B cell (primary cell): Measurements from ENCODE around the gene NEUROD2.

Source experiments
- EZH2 ChIP-seq: IDR thresholded peaks from 2 replicates; pipeline ENCODE4 v1.6.1; 2012; ENCODE audit warnings: borderline replicate concordance, low read depth, mild to moderate bottlenecking, moderate library complexity, low read length; ENCODE audit not compliant: insufficient read depth, poor library complexity, severe bottlenecking
- TF ChIP-seq, protein P1 (sequence below): fragments of 200-600 bp; IDR thresholded peaks from one replicate; pipeline ENCODE4 v1.8.0; 2022; ENCODE audit warnings: antibody characterized with exemption, mild to moderate bottlenecking

DNA sequence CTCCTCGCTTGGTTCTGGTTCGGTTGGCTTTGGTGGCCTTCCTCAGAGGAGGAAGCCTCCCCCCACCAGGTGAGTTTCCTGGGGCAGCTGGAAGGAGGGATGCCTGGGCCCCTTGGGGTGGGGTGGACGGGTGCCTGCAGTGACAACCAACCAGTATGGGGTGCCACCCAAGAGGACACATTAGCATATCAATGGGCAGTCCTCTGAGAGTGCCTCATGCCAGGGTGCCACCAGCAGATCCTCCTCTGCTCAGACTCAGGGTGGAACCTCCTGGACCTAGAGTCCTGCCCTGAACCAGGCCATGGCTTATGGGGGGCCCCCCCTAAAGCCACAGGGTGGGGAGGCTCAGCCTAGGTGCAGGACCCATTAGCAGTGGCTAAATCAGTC is 21.8 kb upstream of the NEUROD2 start:
- no peak for TF ChIP-seq EZH2
- TF ChIP-seq, protein P1, sequence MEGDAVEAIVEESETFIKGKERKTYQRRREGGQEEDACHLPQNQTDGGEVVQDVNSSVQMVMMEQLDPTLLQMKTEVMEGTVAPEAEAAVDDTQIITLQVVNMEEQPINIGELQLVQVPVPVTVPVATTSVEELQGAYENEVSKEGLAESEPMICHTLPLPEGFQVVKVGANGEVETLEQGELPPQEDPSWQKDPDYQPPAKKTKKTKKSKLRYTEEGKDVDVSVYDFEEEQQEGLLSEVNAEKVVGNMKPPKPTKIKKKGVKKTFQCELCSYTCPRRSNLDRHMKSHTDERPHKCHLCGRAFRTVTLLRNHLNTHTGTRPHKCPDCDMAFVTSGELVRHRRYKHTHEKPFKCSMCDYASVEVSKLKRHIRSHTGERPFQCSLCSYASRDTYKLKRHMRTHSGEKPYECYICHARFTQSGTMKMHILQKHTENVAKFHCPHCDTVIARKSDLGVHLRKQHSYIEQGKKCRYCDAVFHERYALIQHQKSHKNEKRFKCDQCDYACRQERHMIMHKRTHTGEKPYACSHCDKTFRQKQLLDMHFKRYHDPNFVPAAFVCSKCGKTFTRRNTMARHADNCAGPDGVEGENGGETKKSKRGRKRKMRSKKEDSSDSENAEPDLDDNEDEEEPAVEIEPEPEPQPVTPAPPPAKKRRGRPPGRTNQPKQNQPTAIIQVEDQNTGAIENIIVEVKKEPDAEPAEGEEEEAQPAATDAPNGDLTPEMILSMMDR: no peak
